Measurements from ENCODE around the gene ATP10D. TPM values are rescaled to one million over a fixed set of nuclear protein-coding genes. Genes with fewer than 3 reads are reported as not detected.

ATP10D gene
- total and polyA plus RNA-seq, 8 donors: 1.5 to 72.9 (median 7.3) TPM

DNA sequence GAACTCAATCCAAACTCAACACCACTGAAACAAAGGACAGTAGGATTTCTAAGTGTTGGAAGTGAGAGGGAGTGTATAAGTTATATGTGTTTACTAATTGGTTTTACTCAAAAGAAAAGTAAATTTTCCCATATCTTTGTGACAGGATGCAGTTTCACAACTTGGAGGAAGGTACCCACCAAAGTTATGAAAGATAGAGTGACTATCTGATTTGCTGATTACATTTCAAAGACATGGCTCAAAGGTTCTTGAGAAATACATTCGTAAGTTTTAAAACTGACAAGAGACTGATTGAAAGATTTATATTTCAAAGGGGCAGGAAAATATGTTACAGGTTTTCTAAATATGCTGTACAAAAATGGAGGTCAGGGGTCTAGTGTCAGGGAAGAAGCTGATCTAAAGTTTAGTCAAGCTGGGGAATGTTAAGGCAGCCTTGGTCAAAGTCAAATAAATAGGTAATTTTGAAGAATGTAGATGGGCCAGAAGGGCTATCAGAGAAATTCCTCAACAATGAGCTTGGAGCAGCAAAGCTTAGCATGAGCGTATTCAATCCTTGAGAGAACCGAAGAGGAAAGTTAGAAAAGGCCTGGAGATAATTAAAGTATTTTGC, 11.8 kb upstream of the ATP10D start:
- intact Hi-C loops (cut with DNase I; ENCODE audit: low total_unique reads): no loop called here
- Histone ChIP-seq H3K4me1 (no peaks in the 10 kb centered on the region), H3K4me3 (no peak overlapping the region), H3K9me3 (no peaks in the 10 kb centered on the region), H3K36me3 (no peaks in the 10 kb centered on the region), H3K27ac (no peak overlapping the region), H3K27me3 (no peaks in the 10 kb centered on the region)
- TF ChIP-seq POLR2AphosphoS5 (IDR thresholded peaks at IDR 0.05): no peak
- WGBS, 5 donors: 84 to 89% (median 87%) methylated on average over 3 of the region's 3 CpGs
- DNase-seq: no peak

DNA sequence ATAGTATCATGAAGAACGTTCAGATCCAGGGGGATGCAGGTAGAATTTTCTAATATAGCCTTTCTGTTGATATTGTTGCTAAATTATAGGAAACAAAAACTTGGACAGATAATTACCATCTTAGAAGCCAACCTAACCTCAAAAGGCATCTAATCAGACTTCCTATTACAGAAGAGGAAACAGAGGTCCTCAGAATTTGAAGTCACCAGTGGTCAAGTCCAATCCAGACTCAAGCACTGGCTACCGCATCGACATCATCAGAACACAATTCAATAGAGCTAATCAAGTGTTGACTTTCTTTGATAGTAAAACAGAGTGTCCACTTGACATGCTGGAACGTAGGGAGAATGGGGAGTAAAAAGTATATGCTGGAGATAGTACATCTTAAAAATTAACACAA, 10.3 kb upstream of the ATP10D start:
- no peak for DNase-seq
- H3K27ac ChIP-seq: no peak overlapping the region
- TF ChIP-seq POLR2A (IDR thresholded peaks at IDR 0.05) (no peak), EP300 (IDR thresholded peaks at IDR 0.05) (no peak), POLR2AphosphoS5 (IDR thresholded peaks at IDR 0.05) (no peak)
- TF ChIP-seq, protein P1, sequence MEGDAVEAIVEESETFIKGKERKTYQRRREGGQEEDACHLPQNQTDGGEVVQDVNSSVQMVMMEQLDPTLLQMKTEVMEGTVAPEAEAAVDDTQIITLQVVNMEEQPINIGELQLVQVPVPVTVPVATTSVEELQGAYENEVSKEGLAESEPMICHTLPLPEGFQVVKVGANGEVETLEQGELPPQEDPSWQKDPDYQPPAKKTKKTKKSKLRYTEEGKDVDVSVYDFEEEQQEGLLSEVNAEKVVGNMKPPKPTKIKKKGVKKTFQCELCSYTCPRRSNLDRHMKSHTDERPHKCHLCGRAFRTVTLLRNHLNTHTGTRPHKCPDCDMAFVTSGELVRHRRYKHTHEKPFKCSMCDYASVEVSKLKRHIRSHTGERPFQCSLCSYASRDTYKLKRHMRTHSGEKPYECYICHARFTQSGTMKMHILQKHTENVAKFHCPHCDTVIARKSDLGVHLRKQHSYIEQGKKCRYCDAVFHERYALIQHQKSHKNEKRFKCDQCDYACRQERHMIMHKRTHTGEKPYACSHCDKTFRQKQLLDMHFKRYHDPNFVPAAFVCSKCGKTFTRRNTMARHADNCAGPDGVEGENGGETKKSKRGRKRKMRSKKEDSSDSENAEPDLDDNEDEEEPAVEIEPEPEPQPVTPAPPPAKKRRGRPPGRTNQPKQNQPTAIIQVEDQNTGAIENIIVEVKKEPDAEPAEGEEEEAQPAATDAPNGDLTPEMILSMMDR (IDR thresholded peaks at IDR 0.05): no peak
- H3K36me3 ChIP-seq: no peaks in the 10 kb centered on the region
- H3K9me3 ChIP-seq: no peaks in the 10 kb centered on the region
- 54 to 78% (median 63%) methylated on average over 4 of the region's 4 CpGs for WGBS, 5 donors
- H3K4me3 ChIP-seq: no peak overlapping the region
- intact Hi-C loops (cut with DNase I; ENCODE audit: low total_unique reads): no loop called here
- H3K4me1 ChIP-seq: no peaks in the 10 kb centered on the region
- H3K27me3 ChIP-seq: no peaks in the 10 kb centered on the region

DNA sequence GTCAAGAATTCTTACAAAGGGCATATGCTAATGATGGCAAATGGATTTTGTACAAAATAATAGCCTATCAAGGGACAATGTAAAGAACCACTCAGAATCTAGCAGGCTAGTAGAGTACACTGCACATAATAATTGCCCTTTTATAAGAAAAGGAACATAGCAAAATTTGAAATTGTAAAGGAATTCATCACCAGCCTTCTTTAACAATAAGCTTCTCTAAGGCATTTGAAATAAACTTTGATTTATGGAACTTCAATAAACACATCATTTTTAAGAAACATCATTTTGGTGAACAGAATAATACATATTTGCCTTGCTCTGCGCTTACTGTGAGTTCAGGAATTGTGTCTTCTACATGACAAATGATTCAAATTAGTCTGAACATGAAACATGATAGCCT, 9.7 kb upstream of the ATP10D start:
- Histone ChIP-seq H3K27me3 (no peaks in the 10 kb centered on the region), H3K36me3 (no peaks in the 10 kb centered on the region), H3K9me3 (no peaks in the 10 kb centered on the region), H3K27ac (no peak overlapping the region), H3K4me1 (no peaks in the 10 kb centered on the region), H3K4me3 (no peak overlapping the region)
- intact Hi-C loops (cut with DNase I; ENCODE audit: low total_unique reads): no loop called here
- no peak for DNase-seq
- 76 to 93% (median 81%) methylated on average over 1 of the region's 1 CpG for WGBS, 5 donors
- TF ChIP-seq POLR2AphosphoS5 (IDR thresholded peaks at IDR 0.05) (no peak), POLR2A (IDR thresholded peaks at IDR 0.05) (no peak), EP300 (IDR thresholded peaks at IDR 0.05) (no peak)
- TF ChIP-seq, protein P1 (IDR thresholded peaks at IDR 0.05): no peak

DNA sequence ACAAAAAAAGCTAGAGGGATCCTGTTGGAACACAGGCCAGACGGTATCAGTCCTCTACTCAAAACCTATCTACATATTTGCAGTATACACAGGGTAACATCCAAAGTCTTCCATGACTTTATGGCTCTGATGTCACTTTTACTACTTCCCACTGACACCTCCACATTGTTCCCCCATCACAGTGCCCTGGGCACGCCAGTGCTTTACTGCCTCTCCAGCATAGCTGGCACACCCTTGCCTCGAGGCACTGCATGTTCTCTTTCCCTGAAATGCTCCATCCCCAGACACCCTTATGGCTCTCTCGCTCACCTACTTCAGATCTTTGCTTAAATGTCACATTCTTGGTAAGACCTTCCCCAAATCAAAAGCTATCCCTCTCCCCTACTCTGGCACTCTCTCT, 6.3 kb upstream of the ATP10D start:
- Histone ChIP-seq H3K27me3 (no peaks in the 10 kb centered on the region), H3K4me3 (no peak overlapping the region), H3K36me3 (no peaks in the 10 kb centered on the region), H3K9me3 (no peaks in the 10 kb centered on the region), H3K27ac (no peak overlapping the region), H3K4me1 (peaks cover 0 to 19% (median 2%) of the 10 kb centered on the region in 4 donors)
- intact Hi-C loops (cut with DNase I; ENCODE audit: low total_unique reads): no loop called here
- TF ChIP-seq POLR2A (IDR thresholded peaks at IDR 0.05) (no peak), EP300 (IDR thresholded peaks at IDR 0.05) (no peak), POLR2AphosphoS5 (IDR thresholded peaks at IDR 0.05) (no peak)
- TF ChIP-seq, protein P1 (IDR thresholded peaks at IDR 0.05): no peak
- DNase-seq: no peak
- 79 to 94% (median 89%) methylated on average over 4 of the region's 4 CpGs for WGBS, 5 donors

DNA sequence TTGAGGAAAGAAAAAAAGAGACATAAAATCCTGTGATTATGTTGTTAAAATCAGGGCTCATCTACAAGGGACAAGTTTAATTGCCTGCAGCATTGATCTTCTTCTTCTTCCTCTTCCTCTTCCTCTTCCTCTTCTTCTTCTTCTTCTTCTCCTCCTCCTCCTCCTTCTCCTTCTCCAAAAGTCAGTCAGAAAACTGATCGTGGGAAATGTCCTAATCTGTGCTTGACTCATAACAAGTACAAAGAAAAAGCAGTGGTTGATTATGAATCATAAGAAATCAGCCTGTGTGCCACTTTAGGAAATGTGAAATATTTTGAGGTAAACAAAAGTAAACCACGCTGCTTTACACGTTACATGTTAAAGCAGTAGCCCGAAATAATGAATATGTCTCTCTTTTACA, 2.7 kb upstream of the ATP10D start:
- H3K36me3 ChIP-seq: no peaks in the 10 kb centered on the region
- no peaks in the 10 kb centered on the region for H3K9me3 ChIP-seq
- no peaks in the 10 kb centered on the region for H3K27me3 ChIP-seq
- 40 to 62% (median 48%) methylated on average over 4 of the region's 4 CpGs for WGBS, 5 donors
- H3K4me1 ChIP-seq: peaks cover 0 to 39% (median 14%) of the 10 kb centered on the region in 4 donors
- H3K27ac ChIP-seq: no peak overlapping the region
- intact Hi-C loops (cut with DNase I; ENCODE audit: low total_unique reads): no loop called here
- DNase-seq: no peak
- H3K4me3 ChIP-seq: no peak overlapping the region
- TF ChIP-seq, protein P1 (IDR thresholded peaks at IDR 0.05): no peak
- TF ChIP-seq POLR2A (IDR thresholded peaks at IDR 0.05) (no peak), POLR2AphosphoS5 (IDR thresholded peaks at IDR 0.05) (no peak), EP300 (IDR thresholded peaks at IDR 0.05) (no peak)
